HG03457 (cell line): ENCODE data around the gene ULK1.
"Not testable (repeated sequence)": the region's sequence is repeated elsewhere in the genome, so short reads cannot be mapped to it uniquely, and the experiment has no call there.

Source experiments
- ATAC-seq: cut with Tn5 transposase; IDR thresholded peaks from one replicate; pipeline ENCODE4 v1.9.1; 2021; ENCODE audit warnings: moderate number of reproducible peaks; ENCODE audit not compliant: unreplicated experiment

ULK1 gene

GRCh38 chr12:131961328-131961727 is 66.9 kb downstream of the ULK1 start:
- not testable (repeated sequence) for ATAC-seq

GRCh38 chr12:131962069-131962468 is 67.6 kb downstream of the ULK1 start:
- no peak for ATAC-seq

- ATAC-seq, result no peak
Observed at GRCh38 chr12:131963381-131963780, 69.0 kb downstream of the ULK1 start.

GRCh38 chr12:131965073-131965472 is 70.7 kb downstream of the ULK1 start:
- ATAC-seq, result no peak

- ATAC-seq, result no peak
Observed at GRCh38 chr12:131971226-131971625, 76.8 kb downstream of the ULK1 start.
